ENCODE measurements around the gene SUSD3.
"Not testable (repeated sequence)": the region's sequence is repeated elsewhere in the genome, so short reads cannot be mapped to it uniquely, and the experiment has no call there.

SUSD3 gene

DNA sequence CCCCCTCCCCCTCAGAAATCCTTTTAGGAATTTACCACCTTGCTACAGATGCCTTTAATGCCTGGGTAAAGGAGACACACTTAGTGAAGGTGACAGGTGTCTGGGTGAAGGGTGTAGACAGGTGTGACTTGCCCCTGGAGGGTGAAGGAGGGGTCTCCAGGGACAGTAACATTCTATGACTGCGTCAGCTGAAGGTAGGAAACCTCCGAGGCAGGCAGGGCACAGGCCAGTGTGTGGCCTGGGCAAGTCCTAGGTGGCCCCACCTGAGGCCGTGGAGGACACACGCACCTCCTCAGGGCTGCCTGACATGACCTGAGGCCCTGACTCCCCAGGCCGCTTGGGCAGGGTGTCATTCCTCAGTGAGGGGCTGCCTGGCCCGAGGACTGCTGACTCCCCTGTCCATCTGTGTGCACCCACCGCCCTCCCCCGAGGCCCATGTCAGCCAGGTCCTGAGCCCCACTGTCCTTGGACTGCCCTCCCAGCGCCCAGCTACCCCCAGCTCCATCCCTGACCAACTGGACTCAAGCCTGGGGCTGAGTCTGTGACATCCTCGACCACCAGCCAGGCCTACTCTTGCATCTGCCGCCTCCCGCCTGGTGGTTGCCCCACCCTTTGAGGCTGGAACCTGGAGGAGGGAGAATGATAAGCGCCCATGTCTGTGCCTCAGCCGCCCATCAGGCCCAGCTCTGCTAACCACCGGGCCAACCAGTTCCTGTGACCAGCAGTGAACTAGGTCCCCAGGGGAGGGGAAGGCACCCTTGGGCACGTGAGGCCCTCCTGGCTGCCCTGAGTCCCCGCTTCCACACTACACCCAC, 55.9 kb downstream of the SUSD3 start:
- Histone ChIP-seq H3K36me3 (ENCODE audit: control insufficient read depth in 2 of 2, insufficient read depth in 2 of 2, low read length in 2 of 2) (peaks cover 9 to 23% of the 10 kb centered on the region in 2 donors), H3K9me3 (ENCODE audit: control insufficient read depth in 2 of 2, low read length in 2 of 2) (no peaks in the 10 kb centered on the region), H3K4me1 (ENCODE audit: control insufficient read depth, insufficient read depth, low read length) (peaks cover 12% of the 10 kb centered on the region), H3K4me3 (ENCODE audit: low read length in 2 of 2) (no peak overlapping the region), H3K9ac (ENCODE audit: low read length in 2 of 2) (no peak overlapping the region), H3K27ac (ENCODE audit: low read length) (no peak overlapping the region), H3K27me3 (ENCODE audit: control insufficient read depth in 1 of 2, insufficient read depth in 2 of 2, low read length in 2 of 2) (no peaks in the 10 kb centered on the region)

DNA sequence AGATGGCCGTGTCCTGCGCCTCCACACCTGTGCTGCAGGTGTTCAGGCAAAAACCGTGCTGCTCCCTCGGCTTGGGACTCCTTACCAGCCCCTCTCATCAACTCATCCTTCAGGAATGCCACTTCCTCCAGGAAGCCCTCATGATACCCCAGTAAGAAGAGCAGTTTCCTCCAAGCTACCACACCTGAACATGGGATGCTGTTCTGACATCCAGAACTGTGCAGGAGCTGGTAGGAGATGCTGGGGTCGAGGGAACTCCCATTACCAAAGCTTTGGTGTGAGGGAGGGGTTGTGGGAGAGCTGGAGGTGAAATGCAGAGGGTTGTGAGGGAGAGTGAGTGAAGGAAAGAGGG, 56.5 kb downstream of the SUSD3 start:
- Histone ChIP-seq H3K36me3 (ENCODE audit: control insufficient read depth in 2 of 2, insufficient read depth in 2 of 2, low read length in 2 of 2) (peaks cover 7 to 20% of the 10 kb centered on the region in 2 donors), H3K4me3 (ENCODE audit: low read length in 2 of 2) (no peak overlapping the region), H3K9ac (ENCODE audit: low read length in 2 of 2) (no peak overlapping the region), H3K27me3 (ENCODE audit: control insufficient read depth in 1 of 2, insufficient read depth in 2 of 2, low read length in 2 of 2) (no peaks in the 10 kb centered on the region), H3K4me1 (ENCODE audit: control insufficient read depth, insufficient read depth, low read length) (peaks cover 14% of the 10 kb centered on the region), H3K27ac (ENCODE audit: low read length) (no peak overlapping the region), H3K9me3 (ENCODE audit: control insufficient read depth in 2 of 2, low read length in 2 of 2) (no peaks in the 10 kb centered on the region)

DNA sequence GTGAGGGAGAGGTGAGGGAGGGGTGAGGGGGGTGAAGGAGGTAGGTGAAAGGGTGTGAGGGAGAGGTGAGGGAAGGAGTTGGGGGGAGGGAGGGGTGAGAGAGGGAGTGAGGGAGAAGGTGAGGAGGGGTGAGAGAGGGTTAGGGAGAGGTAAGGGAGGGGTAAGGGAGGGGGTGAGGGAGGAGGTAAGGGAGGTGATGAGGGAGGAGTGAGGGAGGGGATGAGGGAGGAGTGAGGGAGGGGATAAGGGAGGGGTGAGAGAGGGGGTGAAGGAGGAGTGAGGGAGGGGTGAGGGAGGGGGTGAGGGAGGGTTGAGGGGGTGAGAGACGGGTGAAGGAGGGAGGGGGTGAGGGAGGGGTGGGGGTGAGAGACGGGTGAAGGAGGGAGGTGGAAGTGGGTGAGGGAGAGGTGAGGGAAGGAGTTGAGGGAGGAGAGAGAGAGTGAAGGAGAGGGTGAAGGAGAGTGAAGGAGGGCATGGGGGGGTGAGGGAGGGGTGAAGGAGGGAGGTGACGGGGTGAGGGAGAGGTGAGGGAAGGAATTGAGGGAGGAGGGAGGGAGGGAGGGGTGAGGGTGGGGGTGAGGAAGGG, 57.1 kb downstream of the SUSD3 start:
- H3K4me3 ChIP-seq (ENCODE audit: low read length in 2 of 2): no peak overlapping the region
- no peaks in the 10 kb centered on the region for H3K9me3 ChIP-seq (ENCODE audit: control insufficient read depth in 2 of 2, low read length in 2 of 2)
- no peak overlapping the region for H3K27ac ChIP-seq (ENCODE audit: low read length)
- H3K4me1 ChIP-seq (ENCODE audit: control insufficient read depth, insufficient read depth, low read length): peaks cover 20% of the 10 kb centered on the region
- no peaks in the 10 kb centered on the region for H3K27me3 ChIP-seq (ENCODE audit: control insufficient read depth in 1 of 2, insufficient read depth in 2 of 2, low read length in 2 of 2)
- peaks cover 7 to 19% of the 10 kb centered on the region in 2 donors for H3K36me3 ChIP-seq (ENCODE audit: control insufficient read depth in 2 of 2, insufficient read depth in 2 of 2, low read length in 2 of 2)
- H3K9ac ChIP-seq (ENCODE audit: low read length in 2 of 2): no peak overlapping the region

DNA sequence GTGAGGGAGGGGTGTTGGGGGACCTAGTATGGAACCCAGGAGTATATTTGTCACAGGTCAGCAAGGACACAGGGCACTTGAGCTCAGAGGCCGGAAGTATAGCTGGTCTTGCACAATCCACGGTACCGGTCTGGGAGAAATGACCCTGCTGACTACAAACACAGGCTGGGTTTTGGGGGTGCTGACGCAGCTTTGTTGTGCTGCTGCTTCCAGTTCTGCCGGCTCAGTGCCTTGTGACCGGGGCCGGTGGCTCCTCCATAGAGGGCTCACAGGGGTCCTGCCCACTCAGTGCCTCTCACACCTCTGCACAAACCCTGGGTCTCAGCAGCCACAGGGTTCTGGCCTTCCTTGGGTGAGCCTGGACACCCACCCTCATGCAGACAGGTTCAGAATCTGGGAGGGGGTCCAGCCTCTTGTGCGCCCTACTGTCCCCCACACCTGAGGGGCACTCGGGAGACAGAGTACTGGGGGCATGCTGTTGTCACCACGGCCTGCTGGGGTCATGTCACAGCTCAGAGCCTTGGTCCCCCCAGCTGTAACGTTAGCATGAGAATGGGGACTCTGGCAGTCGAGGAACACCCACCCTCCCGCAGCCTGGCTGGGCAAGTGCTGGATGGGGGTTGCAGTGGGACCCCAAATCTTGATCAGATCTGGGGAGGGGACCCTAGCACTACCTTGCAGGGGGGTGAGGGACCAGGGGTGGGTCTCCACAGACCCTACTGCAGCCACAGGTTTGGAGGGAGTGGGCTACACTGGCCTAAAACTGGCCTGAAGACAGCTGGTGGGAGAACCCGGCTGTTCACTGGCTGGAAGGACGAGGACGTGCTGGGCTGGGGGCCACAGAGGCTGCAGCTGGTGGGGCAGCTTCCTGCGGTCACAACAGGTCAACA, 57.8 kb downstream of the SUSD3 start:
- no peaks in the 10 kb centered on the region for H3K27me3 ChIP-seq (ENCODE audit: control insufficient read depth in 1 of 2, insufficient read depth in 2 of 2, low read length in 2 of 2)
- no peak overlapping the region for H3K27ac ChIP-seq (ENCODE audit: low read length)
- no peak overlapping the region for H3K4me3 ChIP-seq (ENCODE audit: low read length in 2 of 2)
- H3K9ac ChIP-seq (ENCODE audit: low read length in 2 of 2): no peak overlapping the region
- peaks cover 24% of the 10 kb centered on the region for H3K4me1 ChIP-seq (ENCODE audit: control insufficient read depth, insufficient read depth, low read length)
- peaks cover 7 to 12% of the 10 kb centered on the region in 2 donors for H3K36me3 ChIP-seq (ENCODE audit: control insufficient read depth in 2 of 2, insufficient read depth in 2 of 2, low read length in 2 of 2)
- no peaks in the 10 kb centered on the region for H3K9me3 ChIP-seq (ENCODE audit: control insufficient read depth in 2 of 2, low read length in 2 of 2)

DNA sequence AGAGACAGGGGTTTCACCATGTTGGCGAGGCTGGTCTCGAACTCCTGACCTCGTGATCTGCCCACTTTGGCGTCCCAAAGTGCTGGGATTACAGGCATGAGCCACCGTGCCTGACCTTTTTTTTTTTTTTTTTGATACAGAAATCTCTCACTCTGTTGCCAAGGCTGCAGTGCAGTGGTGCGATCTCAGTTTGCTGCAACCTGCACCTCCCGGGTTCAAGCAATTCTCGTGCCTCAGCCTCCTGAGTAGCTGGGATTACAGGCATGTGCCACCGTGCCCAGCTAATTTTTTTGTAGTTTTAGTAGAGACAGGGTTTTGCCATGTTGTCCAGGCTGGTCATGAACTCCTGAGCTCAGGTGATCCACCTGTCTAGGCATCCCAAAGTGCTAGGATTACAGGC, 59.0 kb downstream of the SUSD3 start:
- H3K9me3 ChIP-seq (ENCODE audit: control insufficient read depth in 2 of 2, low read length in 2 of 2): not testable (repeated sequence)
- H3K4me1 ChIP-seq (ENCODE audit: control insufficient read depth, insufficient read depth, low read length): peaks cover 24% of the 10 kb centered on the region

DNA sequence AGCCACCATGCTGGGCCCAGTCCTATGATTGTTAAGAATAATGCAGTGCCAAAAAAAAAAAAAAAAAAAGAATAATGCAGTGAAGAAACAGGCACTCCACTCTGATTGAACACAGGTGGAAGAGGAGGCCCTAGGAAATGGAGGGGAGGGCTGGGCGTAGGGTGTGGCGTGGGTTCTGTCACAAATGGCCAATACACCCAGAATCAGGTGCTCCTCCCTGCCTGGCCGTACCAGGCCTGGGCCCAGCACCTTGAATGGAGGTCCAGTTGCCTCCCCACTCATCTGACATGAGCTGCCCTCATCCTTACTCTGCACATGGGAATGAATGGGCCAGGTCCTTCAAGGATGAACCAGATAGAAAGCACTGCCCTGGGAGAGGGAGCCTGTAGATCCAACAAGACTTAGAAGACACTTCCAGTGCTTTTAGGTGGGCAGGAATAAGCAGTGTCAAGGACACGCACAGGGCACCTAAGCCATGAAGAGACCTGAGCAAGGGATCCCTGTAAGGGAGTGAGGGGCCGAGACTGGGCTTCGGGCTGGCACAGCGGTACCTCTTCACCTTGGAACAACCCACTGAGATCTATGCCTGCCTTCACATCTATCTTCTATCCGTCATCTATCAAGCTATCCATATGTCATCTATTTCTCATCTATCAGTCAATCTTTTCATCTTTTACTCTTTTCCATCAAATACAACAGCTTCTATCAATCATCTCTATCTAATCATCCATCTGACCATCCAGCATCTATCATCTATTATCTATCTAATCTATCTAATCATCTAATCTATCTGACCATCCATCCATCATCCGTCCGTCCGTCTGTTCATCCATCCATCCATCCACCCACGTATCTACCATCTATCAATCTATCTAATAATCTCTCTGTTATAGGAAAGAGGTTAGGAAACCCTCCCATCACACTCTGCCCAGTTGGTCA, 59.7 kb downstream of the SUSD3 start:
- Histone ChIP-seq H3K4me3 (ENCODE audit: low read length in 2 of 2) (no peak overlapping the region), H3K9ac (ENCODE audit: low read length in 2 of 2) (no peak overlapping the region), H3K27me3 (ENCODE audit: control insufficient read depth in 1 of 2, insufficient read depth in 2 of 2, low read length in 2 of 2) (no peaks in the 10 kb centered on the region), H3K27ac (ENCODE audit: low read length) (no peak overlapping the region), H3K36me3 (ENCODE audit: control insufficient read depth in 2 of 2, insufficient read depth in 2 of 2, low read length in 2 of 2) (peaks cover 6 to 19% of the 10 kb centered on the region in 2 donors), H3K4me1 (ENCODE audit: control insufficient read depth, insufficient read depth, low read length) (peaks cover 24% of the 10 kb centered on the region), H3K9me3 (ENCODE audit: control insufficient read depth in 2 of 2, low read length in 2 of 2) (no peaks in the 10 kb centered on the region)

More for the DNA sequence above, 59.0 kb downstream of the SUSD3 start:
- peaks cover 7 to 17% of the 10 kb centered on the region in 2 donors for H3K36me3 ChIP-seq (ENCODE audit: control insufficient read depth in 2 of 2, insufficient read depth in 2 of 2, low read length in 2 of 2)
- not testable (repeated sequence) for H3K9ac ChIP-seq (ENCODE audit: low read length in 2 of 2); H3K4me3 ChIP-seq (ENCODE audit: low read length in 2 of 2); H3K27me3 ChIP-seq (ENCODE audit: control insufficient read depth in 1 of 2, insufficient read depth in 2 of 2, low read length in 2 of 2); H3K27ac ChIP-seq (ENCODE audit: low read length)

DNA sequence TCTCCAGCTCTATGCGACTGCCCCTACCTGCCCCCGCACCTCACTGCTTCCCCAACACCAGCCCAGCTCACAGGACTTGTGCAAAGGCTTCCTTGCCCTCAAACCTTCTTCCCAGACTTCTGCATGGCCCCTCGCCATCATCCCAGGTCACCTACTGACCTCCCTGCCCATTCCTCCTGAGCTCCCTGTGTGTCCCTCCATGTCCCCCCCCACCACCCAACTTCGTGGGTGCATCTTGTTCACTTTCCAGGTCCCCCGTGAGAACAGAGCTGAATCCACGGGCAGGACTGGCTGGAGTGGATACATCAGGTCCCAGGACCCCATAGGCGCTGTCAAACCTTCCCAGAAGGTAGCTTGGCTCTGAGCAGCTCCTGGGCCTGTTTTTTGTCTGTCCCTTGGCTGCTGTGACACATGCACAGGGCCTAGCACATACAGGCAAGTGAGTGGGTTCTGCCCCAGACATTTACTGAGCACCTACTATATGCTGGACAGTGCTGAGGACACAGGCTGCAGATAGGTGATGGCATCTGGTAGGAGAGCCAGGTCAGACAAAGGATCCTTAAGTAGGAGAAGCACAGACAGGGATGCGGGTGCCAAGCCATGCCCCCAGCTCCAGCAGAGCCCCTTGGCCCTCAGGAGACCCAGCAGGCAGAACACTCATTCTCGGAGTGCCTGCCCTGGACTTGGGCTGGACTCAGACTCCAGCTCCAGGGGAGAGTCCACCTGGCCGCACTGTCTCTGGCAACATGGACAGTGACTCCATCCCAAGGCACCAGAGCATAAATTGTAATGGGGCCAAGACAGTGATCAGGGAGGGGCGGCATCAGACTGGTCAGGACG, 60.6 kb downstream of the SUSD3 start:
- H3K9ac ChIP-seq (ENCODE audit: low read length in 2 of 2): peak overlapping the region in 1 of 2 donors; percentile 43

DNA sequence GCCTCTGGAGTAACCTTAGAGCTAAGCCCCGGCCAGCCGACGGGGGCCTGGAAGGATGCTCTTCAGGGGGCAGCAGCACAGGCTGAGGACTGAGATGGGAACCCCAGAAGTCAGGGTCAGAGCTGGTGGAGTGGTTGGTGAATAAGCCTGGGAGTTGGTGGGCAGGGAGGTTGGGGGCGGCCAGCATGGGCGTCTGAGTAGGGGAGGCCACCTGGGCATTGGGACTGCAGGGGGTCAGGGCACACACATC, 61.1 kb downstream of the SUSD3 start:
- peaks cover 17 to 20% of the 10 kb centered on the region in 2 donors for H3K36me3 ChIP-seq (ENCODE audit: control insufficient read depth in 2 of 2, insufficient read depth in 2 of 2, low read length in 2 of 2)
- H3K4me3 ChIP-seq (ENCODE audit: low read length in 2 of 2): peak overlapping the region in 1 of 2 donors; percentile 49
- peaks cover 27% of the 10 kb centered on the region for H3K4me1 ChIP-seq (ENCODE audit: control insufficient read depth, insufficient read depth, low read length)
- H3K27ac ChIP-seq (ENCODE audit: low read length): peak overlapping the region; percentile 60
- H3K9me3 ChIP-seq (ENCODE audit: control insufficient read depth in 2 of 2, low read length in 2 of 2): no peaks in the 10 kb centered on the region
- no peaks in the 10 kb centered on the region for H3K27me3 ChIP-seq (ENCODE audit: control insufficient read depth in 1 of 2, insufficient read depth in 2 of 2, low read length in 2 of 2)
- peak overlapping the region in 1 of 2 donors; percentile 43 for H3K9ac ChIP-seq (ENCODE audit: low read length in 2 of 2)

More for the DNA sequence above, 60.6 kb downstream of the SUSD3 start:
- Histone ChIP-seq H3K36me3 (ENCODE audit: control insufficient read depth in 2 of 2, insufficient read depth in 2 of 2, low read length in 2 of 2) (peaks cover 14 to 18% of the 10 kb centered on the region in 2 donors), H3K4me3 (ENCODE audit: low read length in 2 of 2) (peak overlapping the region in 1 of 2 donors; percentile 49), H3K27ac (ENCODE audit: low read length) (peak overlapping the region; percentile 60), H3K4me1 (ENCODE audit: control insufficient read depth, insufficient read depth, low read length) (peaks cover 27% of the 10 kb centered on the region), H3K27me3 (ENCODE audit: control insufficient read depth in 1 of 2, insufficient read depth in 2 of 2, low read length in 2 of 2) (no peaks in the 10 kb centered on the region), H3K9me3 (ENCODE audit: control insufficient read depth in 2 of 2, low read length in 2 of 2) (no peaks in the 10 kb centered on the region)

DNA sequence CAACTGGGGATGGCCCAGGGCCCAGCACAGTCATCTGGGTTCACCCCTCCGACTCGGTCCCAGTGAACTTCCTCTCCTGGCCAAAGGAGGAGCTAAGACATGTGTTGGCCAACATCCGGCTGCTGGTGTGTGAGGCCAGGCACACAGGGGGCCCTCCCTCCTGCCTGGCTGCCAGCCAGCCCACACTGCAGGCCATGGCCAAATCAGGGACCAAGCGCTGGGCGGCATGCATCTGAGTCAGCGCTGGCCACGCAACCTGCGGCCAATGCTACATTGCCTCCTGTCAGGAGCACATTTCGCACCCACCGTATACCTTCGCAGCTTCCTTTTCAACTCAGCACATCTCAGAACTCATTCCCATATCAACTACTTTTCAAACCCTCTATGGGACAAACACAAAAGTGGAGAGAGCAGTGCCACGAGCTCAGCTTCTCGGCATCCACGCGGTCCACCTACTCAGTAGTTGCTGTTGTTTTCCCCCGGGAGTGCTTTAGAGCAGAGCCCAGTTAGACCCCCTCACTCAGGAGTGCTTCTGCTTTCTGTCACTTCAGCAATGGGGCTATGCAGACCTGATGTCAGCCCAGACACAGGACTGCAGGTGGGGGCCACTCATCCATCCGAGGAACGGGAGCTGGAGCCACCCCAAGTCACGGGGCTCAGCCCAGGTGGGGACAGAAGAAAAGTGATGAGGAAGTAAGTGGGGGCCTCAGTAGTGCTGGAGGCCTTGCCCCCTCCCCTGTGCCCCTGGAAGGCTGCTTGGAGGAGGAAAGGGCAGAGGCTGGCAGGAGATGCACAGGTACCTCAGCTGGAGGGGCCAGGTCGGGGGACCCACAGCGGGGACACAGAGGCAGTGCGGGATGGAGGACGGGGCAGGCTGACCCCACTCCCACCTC, 61.7 kb downstream of the SUSD3 start:
- Histone ChIP-seq H3K4me3 (ENCODE audit: low read length in 2 of 2) (peak overlapping the region; percentile 21 to 49), H3K36me3 (ENCODE audit: control insufficient read depth in 2 of 2, insufficient read depth in 2 of 2, low read length in 2 of 2) (peaks cover 23 to 24% of the 10 kb centered on the region in 2 donors), H3K9me3 (ENCODE audit: control insufficient read depth in 2 of 2, low read length in 2 of 2) (no peaks in the 10 kb centered on the region), H3K9ac (ENCODE audit: low read length in 2 of 2) (peak overlapping the region in 1 of 2 donors; percentile 54), H3K27me3 (ENCODE audit: control insufficient read depth in 1 of 2, insufficient read depth in 2 of 2, low read length in 2 of 2) (no peaks in the 10 kb centered on the region), H3K27ac (ENCODE audit: low read length) (peak overlapping the region; percentile 79), H3K4me1 (ENCODE audit: control insufficient read depth, insufficient read depth, low read length) (peaks cover 27% of the 10 kb centered on the region)

Measured in stomach smooth muscle (tissue), 2 donors.